ENCODE measurements around the gene RNF182. TPM values are rescaled to one million over a fixed set of nuclear protein-coding genes. Genes with fewer than 3 reads are reported as not detected.
"Not testable (repeated sequence)": the region's sequence is repeated elsewhere in the genome, so short reads cannot be mapped to it uniquely, and the experiment has no call there.

Gene RNF182
- polyA plus RNA-seq (2013, experiment 1 of 2), result 1.4 TPM
- polyA plus RNA-seq (2013, experiment 2 of 2), result 1.7 TPM

- DNase-seq (ENCODE audit: low spot score), result peak; percentile 17
- Histone ChIP-seq H3K4ac (ENCODE audit: low read length) (no peak within 1 kb of the TSS), H2AFZ (ENCODE audit: low read length) (peak within 1 kb of the TSS; percentile 92), H3K4me2 (ENCODE audit: insufficient read depth, low read length, poor library complexity, severe bottlenecking) (peak within 1 kb of the TSS; percentile 74), H3K18ac (ENCODE audit: low read length) (peak within 1 kb of the TSS; percentile 86), H2BK12ac (ENCODE audit: low read length) (no peak within 1 kb of the TSS), H3K27ac (replicated peaks; ENCODE audit: low read length) (peak within 1 kb of the TSS; percentile 19), H3K4me1 (ENCODE audit: control insufficient read depth in 2 of 2, insufficient read depth in 1 of 2, low read depth in 1 of 2, low read length in 2 of 2) (peaks cover 4 to 9% of the 10 kb centered on the region in 2 donors), H3K23ac (ENCODE audit: low read depth, low read length, poor library complexity) (no peak within 1 kb of the TSS), H3K14ac (ENCODE audit: low read length) (no peak within 1 kb of the TSS), H3K9ac (ENCODE audit: low read depth, low read length, poor library complexity) (peak within 1 kb of the TSS; percentile 56), H3K79me1 (ENCODE audit: low read depth, low read length) (no peaks in the 10 kb centered on the region), H3K36me3 (replicated peaks in 1 of 2; ENCODE audit: control insufficient read depth in 2 of 2, insufficient read depth in 2 of 2, low read length in 2 of 2) (no peaks in the 10 kb centered on the region), H4K8ac (ENCODE audit: low read depth, low read length) (no peak within 1 kb of the TSS), H2BK5ac (ENCODE audit: low read length) (no peak within 1 kb of the TSS), H2BK120ac (ENCODE audit: low read depth, low read length) (no peak within 1 kb of the TSS), H3K4me3 (ENCODE audit: low read length in 2 of 2) (peak within 1 kb of the TSS; percentile 44 to 81), H2BK15ac (ENCODE audit: low read length) (no peak within 1 kb of the TSS), H3K27me3 (ENCODE audit: control insufficient read depth in 3 of 3, insufficient read depth in 3 of 3, low read depth in 1 of 3, low read length in 3 of 3) (peaks cover 3 to 51% (median 20%) of the 10 kb centered on the region in 3 experiments), H2AK5ac (ENCODE audit: low read depth, low read length) (no peak within 1 kb of the TSS), H4K91ac (ENCODE audit: low read depth, low read length, poor library complexity) (no peak within 1 kb of the TSS), H3K9me3 (replicated peaks in 1 of 2; ENCODE audit: control insufficient read depth in 2 of 2, insufficient read depth in 1 of 2, low read depth in 1 of 2, low read length in 2 of 2) (no peaks in the 10 kb centered on the region)
- WGBS, 2 donors (ENCODE audit: extremely low coverage in 2 of 2, insufficient read length in 2 of 2, insufficient replicate concordance in 1 of 2), result no CpG with 5 or more reads among the region's 65 CpGs
These were observed at the start of gene RNF182 for GRCh38 chr6:13924949-13925881. TSS of gene RNF182 (plus strand) at chr6:13924952. CDS start at chr6:13977120, 52,168 bp downstream.

- no peak overlapping the region for H3K4me3 ChIP-seq (ENCODE audit: low read length in 2 of 2)
- peaks cover 0 to 2% of the 10 kb centered on the region in 2 donors for H3K9me3 ChIP-seq (replicated peaks in 1 of 2; ENCODE audit: control insufficient read depth in 2 of 2, insufficient read depth in 1 of 2, low read depth in 1 of 2, low read length in 2 of 2)
- no peak for DNase-seq (ENCODE audit: low spot score)
- no peak overlapping the region for H2BK120ac ChIP-seq (ENCODE audit: low read depth, low read length)
- no peak overlapping the region for H3K4me2 ChIP-seq (ENCODE audit: insufficient read depth, low read length, poor library complexity, severe bottlenecking)
- H3K27ac ChIP-seq (replicated peaks; ENCODE audit: low read length), result no peak overlapping the region
- no peak overlapping the region for H2BK15ac ChIP-seq (ENCODE audit: low read length)
- H3K79me1 ChIP-seq (ENCODE audit: low read depth, low read length), result no peaks in the 10 kb centered on the region
- peaks cover 5 to 9% of the 10 kb centered on the region in 2 donors for H3K4me1 ChIP-seq (ENCODE audit: control insufficient read depth in 2 of 2, insufficient read depth in 1 of 2, low read depth in 1 of 2, low read length in 2 of 2)
- no peak overlapping the region for H3K4ac ChIP-seq (ENCODE audit: low read length)
- no peak overlapping the region for H2BK12ac ChIP-seq (ENCODE audit: low read length)
- no peak overlapping the region for H4K8ac ChIP-seq (ENCODE audit: low read depth, low read length)
- no peak overlapping the region for H2BK5ac ChIP-seq (ENCODE audit: low read length)
- no peak overlapping the region for H3K14ac ChIP-seq (ENCODE audit: low read length)
- H3K23ac ChIP-seq (ENCODE audit: low read depth, low read length, poor library complexity), result no peak overlapping the region
- H3K18ac ChIP-seq (ENCODE audit: low read length), result no peak overlapping the region
- H3K27me3 ChIP-seq (ENCODE audit: control insufficient read depth in 3 of 3, insufficient read depth in 3 of 3, low read depth in 1 of 3, low read length in 3 of 3), result peaks cover 0 to 12% (median 0%) of the 10 kb centered on the region in 3 experiments
- peak overlapping the region; percentile 57 for H2AFZ ChIP-seq (ENCODE audit: low read length)
- no peak overlapping the region for H4K91ac ChIP-seq (ENCODE audit: low read depth, low read length, poor library complexity)
- no peaks in the 10 kb centered on the region for H3K36me3 ChIP-seq (replicated peaks in 1 of 2; ENCODE audit: control insufficient read depth in 2 of 2, insufficient read depth in 2 of 2, low read length in 2 of 2)
- H2AK5ac ChIP-seq (ENCODE audit: low read depth, low read length), result no peak overlapping the region
- H3K9ac ChIP-seq (ENCODE audit: low read depth, low read length, poor library complexity), result no peak overlapping the region
These were observed 47.7 kb upstream of the RNF182 start for GRCh38 chr6:13877051-13877450.

GRCh38 chr6:13880061-13880663 is 44.6 kb upstream of the RNF182 start:
- not testable (repeated sequence) for H3K18ac ChIP-seq (ENCODE audit: low read length); H2AFZ ChIP-seq (ENCODE audit: low read length); H3K4me1 ChIP-seq (ENCODE audit: control insufficient read depth in 2 of 2, insufficient read depth in 1 of 2, low read depth in 1 of 2, low read length in 2 of 2); DNase-seq (ENCODE audit: low spot score); H3K23ac ChIP-seq (ENCODE audit: low read depth, low read length, poor library complexity); H3K4me2 ChIP-seq (ENCODE audit: insufficient read depth, low read length, poor library complexity, severe bottlenecking); H3K79me1 ChIP-seq (ENCODE audit: low read depth, low read length); H3K27ac ChIP-seq (replicated peaks; ENCODE audit: low read length); H4K8ac ChIP-seq (ENCODE audit: low read depth, low read length); H3K9ac ChIP-seq (ENCODE audit: low read depth, low read length, poor library complexity); H3K4me3 ChIP-seq (ENCODE audit: low read length in 2 of 2); H3K9me3 ChIP-seq (replicated peaks in 1 of 2; ENCODE audit: control insufficient read depth in 2 of 2, insufficient read depth in 1 of 2, low read depth in 1 of 2, low read length in 2 of 2); H2BK15ac ChIP-seq (ENCODE audit: low read length); H2BK5ac ChIP-seq (ENCODE audit: low read length); H2BK12ac ChIP-seq (ENCODE audit: low read length); H2AK5ac ChIP-seq (ENCODE audit: low read depth, low read length); H3K4ac ChIP-seq (ENCODE audit: low read length); H2BK120ac ChIP-seq (ENCODE audit: low read depth, low read length); H3K14ac ChIP-seq (ENCODE audit: low read length); H4K91ac ChIP-seq (ENCODE audit: low read depth, low read length, poor library complexity); H3K36me3 ChIP-seq (replicated peaks in 1 of 2; ENCODE audit: control insufficient read depth in 2 of 2, insufficient read depth in 2 of 2, low read length in 2 of 2); H3K27me3 ChIP-seq (ENCODE audit: control insufficient read depth in 3 of 3, insufficient read depth in 3 of 3, low read depth in 1 of 3, low read length in 3 of 3)
- no CpG with 5 or more reads among the region's 12 CpGs for WGBS, 2 donors (ENCODE audit: extremely low coverage in 2 of 2, insufficient read length in 2 of 2, insufficient replicate concordance in 1 of 2)

GRCh38 chr6:13881621-13882165 is 43.1 kb upstream of the RNF182 start:
- H2AK5ac ChIP-seq (ENCODE audit: low read depth, low read length), result no peak overlapping the region
- no peak overlapping the region for H3K4me2 ChIP-seq (ENCODE audit: insufficient read depth, low read length, poor library complexity, severe bottlenecking)
- no peak overlapping the region for H2BK5ac ChIP-seq (ENCODE audit: low read length)
- no peaks in the 10 kb centered on the region for H3K79me1 ChIP-seq (ENCODE audit: low read depth, low read length)
- no peak overlapping the region for H3K9ac ChIP-seq (ENCODE audit: low read depth, low read length, poor library complexity)
- H3K27ac ChIP-seq (replicated peaks; ENCODE audit: low read length), result no peak overlapping the region
- no peak overlapping the region for H2BK15ac ChIP-seq (ENCODE audit: low read length)
- H4K91ac ChIP-seq (ENCODE audit: low read depth, low read length, poor library complexity), result no peak overlapping the region
- no peak overlapping the region for H3K23ac ChIP-seq (ENCODE audit: low read depth, low read length, poor library complexity)
- H3K14ac ChIP-seq (ENCODE audit: low read length), result no peak overlapping the region
- H3K18ac ChIP-seq (ENCODE audit: low read length), result no peak overlapping the region
- no peak overlapping the region for H2AFZ ChIP-seq (ENCODE audit: low read length)
- no peak overlapping the region for H3K4ac ChIP-seq (ENCODE audit: low read length)
- no peak overlapping the region for H2BK12ac ChIP-seq (ENCODE audit: low read length)
- DNase-seq (ENCODE audit: low spot score), result no peak
- peaks cover 0 to 2% of the 10 kb centered on the region in 2 donors for H3K9me3 ChIP-seq (replicated peaks in 1 of 2; ENCODE audit: control insufficient read depth in 2 of 2, insufficient read depth in 1 of 2, low read depth in 1 of 2, low read length in 2 of 2)
- H3K36me3 ChIP-seq (replicated peaks in 1 of 2; ENCODE audit: control insufficient read depth in 2 of 2, insufficient read depth in 2 of 2, low read length in 2 of 2), result no peaks in the 10 kb centered on the region
- WGBS, 2 donors (ENCODE audit: extremely low coverage in 2 of 2, insufficient read length in 2 of 2, insufficient replicate concordance in 1 of 2), result no CpG with 5 or more reads among the region's 9 CpGs
- peaks cover 5% of the 10 kb centered on the region in 2 donors for H3K4me1 ChIP-seq (ENCODE audit: control insufficient read depth in 2 of 2, insufficient read depth in 1 of 2, low read depth in 1 of 2, low read length in 2 of 2)
- no peak overlapping the region for H2BK120ac ChIP-seq (ENCODE audit: low read depth, low read length)
- H4K8ac ChIP-seq (ENCODE audit: low read depth, low read length), result no peak overlapping the region
- H3K27me3 ChIP-seq (ENCODE audit: control insufficient read depth in 3 of 3, insufficient read depth in 3 of 3, low read depth in 1 of 3, low read length in 3 of 3), result no peaks in the 10 kb centered on the region
- no peak overlapping the region for H3K4me3 ChIP-seq (ENCODE audit: low read length in 2 of 2)

Measured in neuronal stem cell (in vitro differentiated cells).